DMS114 treated with DMSO at 0.1 percent for 48 hours (cell line): ENCODE measurements around the gene PDCD2L.
"Not testable (repeated sequence)": the region's sequence is repeated elsewhere in the genome, so short reads cannot be mapped to it uniquely, and the experiment has no call there.

ENCODE experiments used
- DNase-seq: peaks from one replicate; lab custom pipeline; 2025; ENCODE audit not compliant: unreplicated experiment; lab: John Stamatoyannopoulos, UW

The PDCD2L gene

DNA sequence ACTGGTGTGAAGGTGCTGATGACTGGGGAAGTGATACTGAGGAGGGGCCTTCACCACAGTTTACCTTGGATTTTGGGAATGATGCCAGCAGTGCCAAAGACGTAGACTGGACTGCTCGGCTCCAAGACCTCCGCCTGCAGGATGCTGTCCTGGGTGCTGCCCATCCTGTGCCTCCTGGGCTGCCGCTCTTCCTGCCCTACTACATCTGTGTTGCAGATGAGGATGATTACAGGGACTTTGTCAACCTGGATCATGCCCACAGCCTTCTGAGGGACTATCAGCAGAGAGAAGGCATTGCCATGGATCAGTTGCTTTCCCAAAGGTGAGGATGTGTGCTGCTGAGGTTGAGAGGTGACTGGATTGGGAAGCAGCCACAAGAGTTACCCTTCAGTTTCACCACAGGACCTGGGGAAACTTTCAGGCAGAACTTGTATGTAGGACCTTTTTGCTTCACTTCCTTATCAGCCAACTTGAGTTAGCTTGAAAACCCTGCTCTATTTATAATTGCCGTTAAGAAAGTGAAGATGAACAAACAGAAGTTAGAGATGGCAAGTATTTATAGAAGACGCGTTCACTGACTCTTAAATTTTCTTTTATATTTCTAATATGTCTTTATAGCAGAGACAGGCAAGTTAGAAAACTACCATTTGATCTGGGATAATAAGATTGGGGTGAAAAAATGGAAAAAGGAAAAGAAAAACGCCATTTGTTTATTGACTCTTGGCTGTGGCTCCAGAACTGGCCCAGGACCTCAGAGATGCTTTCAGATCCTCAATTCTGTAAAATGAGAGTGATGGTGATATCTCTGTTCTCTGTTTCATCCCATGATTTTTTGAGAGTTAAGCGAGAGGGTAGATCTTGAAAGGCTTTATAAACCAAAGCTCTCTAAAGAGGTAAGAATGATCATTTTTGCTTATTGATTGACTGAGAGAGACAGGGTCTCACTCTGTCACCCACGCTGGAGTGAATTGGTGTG, 5.3 kb downstream of the PDCD2L start:
- no peak for DNase-seq

DNA sequence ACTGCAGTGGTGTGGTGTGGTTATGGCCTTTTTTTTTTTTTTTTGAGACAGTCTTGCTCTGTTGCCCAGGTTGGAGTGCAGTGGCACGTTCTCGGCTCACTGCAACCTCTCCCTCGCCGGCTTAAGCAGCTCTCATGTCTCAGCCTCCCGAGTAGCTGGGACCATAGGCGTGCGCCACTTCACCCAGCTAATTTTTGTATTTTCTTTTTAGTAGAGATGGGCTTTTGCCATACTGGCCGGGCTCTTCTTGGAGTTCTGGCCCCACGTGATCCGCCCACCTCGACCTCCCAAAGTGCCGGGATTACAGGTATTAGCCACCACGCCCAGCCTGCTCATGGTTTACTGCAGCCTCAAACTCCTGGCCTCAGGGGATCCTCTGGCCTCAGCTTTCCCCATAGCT, 7.0 kb downstream of the PDCD2L start:
- DNase-seq, result no peak

DNA sequence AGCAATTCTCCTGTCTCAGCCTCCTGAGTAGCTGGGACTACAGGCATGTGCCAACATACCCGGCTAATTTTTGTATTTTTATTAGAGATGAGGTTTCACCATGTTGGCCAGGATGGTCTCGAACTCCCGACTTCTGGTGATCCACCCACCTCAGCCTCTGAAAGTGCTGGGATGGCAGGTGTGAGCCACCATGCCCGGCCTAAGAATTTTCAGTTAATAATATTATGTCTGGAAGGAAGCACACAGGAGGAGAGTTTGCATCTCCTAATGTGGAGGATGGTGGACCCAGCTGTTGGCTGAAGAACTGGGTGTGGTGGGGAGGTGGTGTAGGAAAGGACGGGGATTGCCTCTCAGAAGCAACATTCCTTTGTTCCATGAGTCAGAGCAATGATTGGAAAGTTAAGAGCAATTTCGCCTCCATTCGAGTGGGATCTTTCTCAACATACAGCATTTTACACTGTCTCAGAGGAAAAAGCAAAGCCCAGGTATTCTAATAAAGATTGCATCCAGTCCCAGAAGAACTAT, 11.9 kb downstream of the PDCD2L start:
- DNase-seq, result no peak

DNA sequence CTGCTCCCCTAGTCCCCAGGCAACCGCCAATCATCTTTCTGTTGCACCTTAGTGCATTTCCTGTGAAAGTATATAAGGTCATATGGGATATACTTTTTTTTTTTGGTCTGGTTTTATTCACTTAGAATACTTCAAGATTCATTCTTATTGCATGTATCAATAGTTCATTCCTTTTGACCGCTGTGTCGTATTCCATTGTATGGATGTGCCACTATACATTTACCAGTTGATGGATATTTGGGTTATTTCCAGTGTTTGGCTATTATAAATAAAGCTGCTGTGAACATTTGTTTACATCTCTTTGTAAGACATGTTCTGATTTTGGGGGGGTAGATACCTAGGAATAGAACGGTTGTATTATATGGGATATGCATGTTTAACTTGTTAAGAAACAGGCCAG, 14.1 kb downstream of the PDCD2L start:
- no peak for DNase-seq

DNA sequence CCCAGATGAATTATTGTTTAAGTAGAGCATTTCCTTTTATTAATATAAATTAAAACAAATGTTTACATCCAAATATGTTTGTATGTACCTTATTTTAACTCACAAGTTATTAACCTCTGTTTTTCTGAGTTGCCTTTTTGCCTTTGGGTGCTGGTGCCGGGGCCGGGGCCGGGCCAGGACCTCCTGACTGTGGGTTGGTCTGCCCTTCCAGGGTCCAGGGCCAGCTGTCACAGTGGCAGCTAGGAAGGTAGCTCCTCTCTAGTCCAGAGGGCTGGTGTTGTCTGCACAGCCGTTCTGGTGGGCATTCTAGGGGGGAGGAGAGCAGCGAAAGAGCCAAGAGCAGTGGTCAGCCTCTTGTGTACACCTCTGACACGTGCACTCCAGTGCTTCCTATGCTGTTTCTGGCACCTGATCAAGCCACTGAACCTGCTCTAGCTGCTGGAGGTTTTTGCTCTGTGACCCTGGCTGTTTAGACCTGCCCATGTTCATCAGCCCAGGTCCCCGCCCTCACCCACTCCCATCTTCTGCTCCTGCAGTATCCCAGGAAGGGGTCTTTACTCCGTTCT, 22.0 kb downstream of the PDCD2L start:
- DNase-seq, result no peak

DNA sequence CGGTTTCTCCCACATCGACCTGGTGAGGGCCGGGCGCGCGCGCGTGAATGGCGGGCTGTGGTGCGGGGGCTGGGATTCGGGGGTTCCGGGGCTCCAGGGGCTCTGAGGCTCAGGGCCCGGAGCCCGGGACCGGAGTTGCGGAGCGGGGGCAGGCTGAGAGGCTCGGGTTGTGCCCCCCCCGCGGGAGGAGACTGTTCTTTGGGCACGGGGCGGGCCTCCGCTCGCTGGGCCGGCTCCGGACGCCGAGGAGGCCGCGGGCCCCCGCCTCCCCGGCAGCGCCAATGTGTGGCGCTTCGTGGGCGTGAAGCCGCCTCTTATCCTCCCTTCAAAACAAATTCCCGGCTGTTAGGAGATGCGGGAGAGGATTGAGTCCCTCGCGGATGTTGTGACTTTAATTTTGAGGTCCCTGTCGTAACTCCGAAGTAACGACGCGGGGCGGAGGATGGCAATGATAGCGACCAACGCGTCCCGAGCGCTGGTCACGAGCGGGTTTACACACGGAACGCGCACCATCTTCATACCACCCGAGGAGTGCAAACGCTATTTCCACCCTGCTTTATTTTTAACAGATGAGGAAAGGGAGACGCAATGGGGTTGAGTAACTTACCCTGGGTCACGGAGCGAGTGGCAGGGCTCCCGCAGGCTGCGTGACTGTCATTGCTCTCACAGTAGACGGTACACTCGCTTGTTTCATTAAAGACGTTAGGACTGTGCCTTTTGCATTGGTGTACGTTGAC, 24.5 kb downstream of the PDCD2L start:
- DNase-seq, result no peak

DNA sequence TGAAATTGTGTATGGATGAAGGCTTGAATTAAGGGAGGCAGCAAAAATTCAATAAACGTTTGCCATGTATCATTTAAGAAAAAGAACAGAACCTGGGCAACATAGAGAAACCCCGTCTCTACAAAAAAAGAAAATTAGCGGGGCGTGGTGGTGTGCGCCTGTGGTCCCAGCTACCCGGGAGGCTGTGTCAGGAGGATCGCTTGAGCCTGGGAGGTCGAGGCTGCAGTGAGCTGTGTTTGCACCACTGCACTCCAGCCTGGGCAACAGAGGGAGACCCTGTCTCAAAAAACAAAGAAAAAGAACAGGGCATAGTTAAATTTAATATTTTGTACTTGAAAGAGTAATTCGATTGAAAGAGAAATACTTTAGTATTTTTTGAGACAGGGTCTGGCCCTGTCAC, 25.4 kb downstream of the PDCD2L start:
- DNase-seq, result no peak

DNA sequence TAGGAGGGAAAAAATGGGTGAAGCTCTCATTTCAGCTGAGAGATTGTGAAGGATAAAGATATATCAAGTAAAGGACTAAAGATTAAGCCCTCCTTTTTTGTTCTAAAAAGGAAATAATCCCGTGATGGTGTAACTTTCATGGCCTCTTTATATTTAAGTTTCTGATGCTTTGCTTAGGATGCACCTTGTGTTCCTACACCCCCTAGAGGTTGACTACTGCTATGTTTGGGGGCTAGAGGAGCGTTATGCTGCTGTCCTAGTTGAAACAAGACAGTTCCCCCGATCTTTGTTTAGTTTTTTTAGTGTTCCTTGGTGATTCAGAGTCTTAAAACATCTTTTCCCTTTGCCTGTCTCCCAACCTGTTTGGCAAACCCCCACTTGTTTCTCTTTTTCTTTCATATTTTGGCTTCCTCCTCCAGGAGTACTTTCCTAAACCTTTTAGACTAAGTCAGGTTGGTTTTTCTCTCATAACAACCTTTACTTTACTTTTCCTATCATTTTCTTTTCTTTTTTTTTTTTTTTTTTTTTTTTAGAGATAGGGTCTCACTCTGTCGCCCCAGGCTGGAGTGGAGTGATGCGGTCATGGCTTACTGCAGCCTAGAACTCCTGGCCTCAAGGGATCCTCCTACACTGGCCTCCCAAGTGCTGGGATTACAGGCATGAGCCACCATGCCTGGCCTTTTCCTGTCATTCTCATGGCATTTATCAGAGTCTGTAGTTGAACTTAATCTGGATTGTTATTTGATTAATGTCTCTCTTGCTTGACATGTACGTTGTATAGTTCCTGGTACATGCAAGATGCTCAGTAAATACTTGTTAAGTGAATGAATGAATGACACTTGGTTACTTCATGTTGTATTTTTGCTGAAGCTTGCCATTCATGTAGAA, 26.8 kb downstream of the PDCD2L start:
- DNase-seq, result peak; percentile 74

DNA sequence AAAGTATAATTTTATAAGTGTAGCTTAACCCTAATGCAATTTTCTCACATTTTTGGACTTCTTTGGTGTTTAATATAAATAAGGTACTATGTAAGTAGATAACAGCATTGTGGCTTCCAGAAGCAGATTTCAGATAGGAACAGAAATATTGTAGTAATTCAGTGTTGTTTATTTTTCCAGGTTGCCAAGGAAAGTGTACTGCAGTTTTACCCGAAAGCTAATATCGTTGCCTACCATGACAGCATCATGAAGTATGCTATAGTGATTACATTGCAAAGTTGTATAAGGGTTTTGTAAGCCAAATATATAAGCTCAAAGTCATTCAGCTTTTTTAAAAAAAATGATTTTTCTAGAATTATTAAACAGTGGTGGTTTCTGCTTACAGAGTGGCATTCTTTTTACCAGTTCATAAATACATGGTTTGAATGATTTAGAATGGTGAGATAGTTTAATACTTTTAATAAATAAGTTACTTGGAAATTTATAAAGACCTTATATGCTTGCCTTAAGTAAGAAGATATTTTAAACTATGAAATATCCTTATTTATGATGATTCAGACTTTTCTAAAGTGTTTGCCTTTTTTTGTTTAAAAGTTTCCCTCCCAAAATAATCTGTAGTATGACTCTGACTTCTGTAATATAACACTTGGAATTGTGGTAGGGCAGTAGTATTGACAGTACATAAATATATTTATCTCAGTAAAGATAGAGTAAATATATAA, 27.6 kb downstream of the PDCD2L start:
- no peak for DNase-seq

DNA sequence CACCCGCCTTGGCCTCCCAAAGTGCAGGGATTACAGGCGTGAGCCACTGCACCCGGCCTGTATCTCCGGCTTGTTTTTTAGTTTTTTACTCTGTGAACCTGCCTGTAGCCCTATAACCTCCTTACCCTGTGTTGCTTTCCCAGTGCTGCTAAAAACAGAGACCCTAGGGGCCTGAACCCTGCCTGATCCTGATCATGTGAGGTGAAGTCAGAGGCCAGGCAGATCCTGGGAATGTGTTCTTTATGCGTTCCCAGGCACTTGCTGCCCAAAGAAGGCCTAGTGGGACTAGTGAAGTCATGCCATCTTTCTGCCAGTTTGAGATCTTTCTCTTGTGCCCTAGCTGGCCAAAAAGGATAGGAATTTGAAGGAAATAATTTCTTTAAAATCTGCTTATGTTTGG, 28.6 kb downstream of the PDCD2L start:
- no peak for DNase-seq

DNA sequence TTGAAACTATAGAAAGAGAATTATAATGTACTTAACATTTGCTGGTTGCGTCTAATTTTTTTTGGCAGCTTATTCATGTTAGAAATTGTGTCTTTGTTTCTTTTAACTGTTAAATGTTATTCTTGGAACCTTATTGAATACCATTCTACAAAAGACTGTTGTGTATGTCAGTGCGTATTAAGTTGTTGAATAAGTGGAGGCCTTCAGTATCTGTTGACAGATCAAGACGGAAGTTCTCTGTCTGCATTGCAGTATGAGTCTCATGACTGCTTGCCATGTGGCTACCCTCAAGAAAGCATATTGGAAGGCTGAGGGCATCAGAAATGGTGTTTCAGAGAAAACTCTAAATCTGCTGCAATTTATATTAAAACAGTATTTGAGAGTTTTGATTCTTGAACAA, 32.5 kb downstream of the PDCD2L start:
- DNase-seq, result no peak

DNA sequence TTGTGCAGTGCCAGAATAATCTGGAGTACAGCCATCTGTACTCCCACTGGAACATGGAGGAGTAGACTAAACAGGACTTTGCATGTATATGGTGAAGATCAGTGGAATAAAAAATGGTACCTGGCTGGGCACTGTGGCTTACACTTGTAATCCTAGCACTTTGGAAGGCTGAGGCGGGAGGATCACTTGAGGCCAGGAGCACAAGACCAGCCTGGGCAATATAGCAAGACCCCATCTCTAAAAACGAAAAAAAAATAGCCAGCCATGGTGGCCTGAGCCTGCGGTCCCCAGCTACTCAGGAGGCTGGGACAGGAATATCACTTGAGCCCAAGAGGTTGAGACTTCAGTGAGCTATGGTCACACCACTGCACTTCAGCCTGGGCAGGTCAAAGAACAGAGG, 44.0 kb downstream of the PDCD2L start:
- no peak for DNase-seq

DNA sequence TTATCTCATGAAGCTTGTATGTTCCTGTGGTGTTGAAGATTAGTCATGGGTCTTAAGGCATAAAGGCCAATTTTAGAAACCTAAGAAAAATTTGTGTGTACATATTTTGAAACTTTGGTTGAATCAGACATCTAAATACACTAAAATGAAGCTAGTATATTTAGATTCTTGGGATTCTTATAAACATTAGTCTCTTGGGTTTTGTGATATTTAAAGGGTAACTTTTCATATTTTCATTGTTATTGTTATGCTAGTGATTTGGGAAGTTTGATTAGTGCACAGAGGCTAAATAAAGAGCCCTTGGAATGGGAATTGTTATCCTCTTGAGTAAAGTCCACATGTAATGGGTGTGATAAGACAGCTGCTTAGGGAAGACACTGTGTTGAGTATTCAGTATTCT, 48.5 kb downstream of the PDCD2L start:
- no peak for DNase-seq

DNA sequence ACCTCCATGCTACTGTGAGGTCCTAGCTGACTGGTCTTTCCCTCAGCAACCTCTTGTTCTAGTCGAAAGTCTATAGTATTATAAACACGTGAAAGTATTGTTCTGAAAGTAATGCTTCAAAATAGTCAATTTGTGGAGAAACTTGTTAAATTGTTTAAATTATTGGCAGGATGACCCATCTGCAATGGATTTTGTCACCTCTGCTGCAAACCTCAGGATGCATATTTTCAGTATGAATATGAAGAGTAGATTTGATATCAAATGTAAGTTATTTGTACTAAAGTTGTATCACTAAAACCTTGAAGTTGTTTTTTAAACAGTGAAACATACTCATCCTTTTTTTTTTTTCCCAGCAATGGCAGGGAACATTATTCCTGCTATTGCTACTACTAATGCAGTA, 49.9 kb downstream of the PDCD2L start:
- DNase-seq, result no peak

DNA sequence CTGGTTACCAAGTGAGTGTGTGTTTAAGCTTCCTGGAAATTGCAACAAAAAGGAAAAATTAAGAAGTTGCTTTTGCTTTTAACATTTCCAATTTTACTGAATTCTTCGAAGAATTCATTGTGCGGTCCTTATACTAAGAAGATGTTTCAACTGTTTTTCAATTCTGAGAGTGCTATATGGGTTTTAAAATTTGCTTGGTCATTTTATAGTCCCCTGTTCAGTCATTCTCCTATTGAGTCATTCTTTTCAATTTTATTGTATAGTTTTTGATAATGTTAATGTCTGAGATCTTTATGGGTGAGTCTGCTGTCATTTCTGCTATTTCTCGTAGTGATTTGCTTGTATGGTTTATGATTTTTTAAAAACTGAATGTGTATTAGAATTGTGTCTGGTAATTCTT, 50.5 kb downstream of the PDCD2L start:
- DNase-seq, result no peak

DNA sequence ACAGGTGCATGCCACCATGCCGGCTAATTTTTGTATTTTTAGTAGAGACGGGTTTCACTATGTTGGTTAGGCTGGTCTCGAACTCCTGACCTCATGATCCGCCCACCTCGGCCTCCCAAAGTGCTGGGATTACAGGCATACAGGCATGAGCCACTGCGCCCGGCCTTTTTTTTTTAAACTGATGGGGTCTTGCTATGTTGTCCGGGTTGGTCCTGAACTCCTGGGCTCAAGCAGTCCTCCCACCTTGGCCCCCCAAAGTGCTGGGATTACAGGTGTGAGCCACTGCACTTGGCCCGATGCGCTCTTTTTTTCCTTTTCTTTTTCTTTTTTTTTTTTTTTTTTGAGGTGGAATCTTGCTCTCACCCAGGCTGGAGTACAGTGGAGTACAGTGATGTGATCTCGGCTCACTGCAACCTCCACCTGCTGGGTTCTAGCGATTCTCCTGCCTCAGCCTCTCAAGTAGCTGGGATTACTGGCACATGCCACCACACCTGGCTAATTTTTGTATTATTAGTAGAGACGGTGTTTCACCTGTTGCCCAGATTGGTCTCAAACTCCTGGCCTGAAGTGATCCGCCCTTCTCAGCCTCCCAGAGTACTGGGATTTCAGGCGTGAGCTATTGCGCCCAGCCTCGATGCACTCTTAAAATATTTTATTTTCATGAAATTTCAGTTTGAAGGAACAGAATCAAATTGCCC, 51.7 kb downstream of the PDCD2L start:
- not testable (repeated sequence) for DNase-seq

DNA sequence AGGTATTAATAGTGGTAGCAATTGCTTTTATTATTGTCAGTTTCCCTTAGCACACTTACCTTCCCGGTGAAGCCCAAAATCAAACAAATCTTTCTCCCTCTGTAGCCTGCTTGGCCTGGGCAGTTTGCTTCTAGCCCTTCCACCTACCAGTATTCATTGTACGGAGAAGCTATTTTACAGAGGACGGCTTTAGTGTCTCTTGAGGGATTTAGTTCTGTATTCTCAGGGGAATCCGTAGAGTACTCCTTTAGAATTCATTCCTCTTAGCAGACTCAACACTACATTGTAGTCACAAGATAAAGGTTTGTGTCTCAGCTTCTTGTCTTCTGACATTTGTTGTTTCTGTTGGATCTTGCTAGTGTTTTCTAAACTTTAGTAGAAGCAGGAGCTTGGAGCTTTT, 53.2 kb downstream of the PDCD2L start:
- DNase-seq, result no peak

DNA sequence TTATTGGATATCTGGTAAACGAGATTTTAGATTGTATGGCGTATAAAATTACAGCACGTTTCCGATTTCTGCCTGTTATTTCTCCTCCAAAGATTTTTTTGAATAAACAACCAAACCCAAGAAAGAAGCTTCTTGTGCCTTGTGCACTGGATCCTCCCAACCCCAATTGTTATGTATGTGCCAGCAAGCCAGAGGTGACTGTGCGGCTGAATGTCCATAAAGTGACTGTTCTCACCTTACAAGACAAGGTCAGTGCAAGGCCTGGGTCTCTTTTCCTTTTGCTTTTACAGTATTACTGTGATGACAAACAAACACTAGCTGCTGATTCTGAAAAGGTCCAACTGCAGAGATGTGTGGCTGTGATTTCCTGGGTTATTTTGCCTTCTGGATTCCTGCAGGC, 54.5 kb downstream of the PDCD2L start:
- no peak for DNase-seq

DNA sequence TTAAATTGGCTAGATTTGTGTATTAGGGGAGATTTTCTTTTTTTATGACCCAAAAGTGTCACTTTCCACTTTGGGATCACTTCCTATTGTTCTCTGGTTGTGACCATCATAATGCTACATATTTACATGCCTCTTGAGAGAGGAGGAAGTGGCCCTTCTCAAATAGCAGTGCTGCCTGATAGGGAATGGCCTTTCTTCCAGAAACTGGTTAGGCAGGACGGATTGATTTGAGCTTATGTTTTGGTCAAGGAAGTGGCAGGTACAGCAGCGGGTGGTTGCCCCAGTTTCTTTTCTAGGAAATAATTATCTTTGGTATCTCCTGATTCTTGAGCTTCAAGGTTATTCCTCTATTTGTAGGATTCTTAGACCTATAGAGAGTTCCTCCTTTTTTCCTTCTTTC, 55.4 kb downstream of the PDCD2L start:
- no peak for DNase-seq
